ENCODE results near the gene TANK. TPM values are rescaled to one million over a fixed set of nuclear protein-coding genes. Genes with fewer than 3 reads are reported as not detected.

Gene TANK
- total and polyA plus RNA-seq, 2 of the 13 experiments (the other 11 are each of a cell fraction or from before 2014, with no cell fraction given), result 66.9 to 96.1 TPM

DNA sequence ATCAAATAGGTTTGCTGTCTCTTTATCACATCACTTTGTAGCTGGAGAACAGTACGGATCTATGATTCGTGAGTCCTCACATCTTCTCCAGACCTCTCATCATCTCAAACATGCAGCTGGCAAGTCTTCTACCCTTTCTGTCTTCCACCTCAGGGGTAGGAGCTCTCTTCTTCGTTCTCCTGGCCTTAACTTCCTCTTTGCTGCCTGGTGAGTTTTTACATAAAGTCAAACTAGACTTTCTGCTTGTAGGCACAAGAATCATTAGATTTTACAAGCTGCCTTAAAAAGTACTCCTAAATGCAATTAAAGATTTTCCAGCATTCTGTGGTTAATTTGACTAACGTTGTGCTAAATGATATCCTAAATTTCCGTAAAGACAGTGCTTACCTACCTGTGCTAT, 43.7 kb upstream of the TANK start:
- Histone ChIP-seq H3K36me3 (replicated peaks in 1 of 2; ENCODE audit: control insufficient read depth in 1 of 2, insufficient read depth in 2 of 2, low read length in 2 of 2) (no peaks in the 10 kb centered on the region), H3K4me3 (replicated peaks in 1 of 3; ENCODE audit: insufficient read depth in 1 of 3, low read depth in 2 of 3, low read length in 3 of 3) (no peak overlapping the region), H3K9me3 (ENCODE audit: low read length) (no peaks in the 10 kb centered on the region), H3K9ac (ENCODE audit: insufficient read depth, low read depth, low read length) (no peak overlapping the region), H3K4me1 (ENCODE audit: insufficient read depth, low read length) (peaks cover 43% of the 10 kb centered on the region), H4K20me1 (ENCODE audit: insufficient read depth, low read length) (no peaks in the 10 kb centered on the region), H3K27me3 (ENCODE audit: control insufficient read depth in 1 of 2, insufficient read depth in 2 of 2, low read length in 2 of 2) (no peaks in the 10 kb centered on the region), H2AFZ (ENCODE audit: low read length) (no peak overlapping the region), H3K4me2 (ENCODE audit: low read depth, low read length) (no peak overlapping the region), H3K79me2 (ENCODE audit: insufficient read depth, low read length) (no peaks in the 10 kb centered on the region), H3K27ac (ENCODE audit: extremely low read length, insufficient read depth, low read length) (no peak overlapping the region)
- no TSS peak for BruUV-seq (replicated peaks)
- FAIRE-seq (no peak), ATAC-seq (no peak), DNase-seq (ENCODE audit: low spot score) (no peak)
- in situ Hi-C loops (cut with HindIII; ENCODE audit: extremely low pct_ligation_motif_present, low pct_unique_long_range_greater_than_20kb), result no loop called here
- CTCF ChIA-PET (ENCODE audit: low intra/inter-chr PET ratio, low total read pairs), result no interaction called here
- POLR2A ChIA-PET, result interaction anchor here (1.0 kb wide), 1 partner anchor 44 kb away, joined by 3 read pairs; the partner anchor contains the start of gene TANK
- intact Hi-C loops (cut with micrococcal nuclease; ENCODE audit: unreplicated experiment), result no loop called here
- WGBS (ENCODE audit: low lambda C conversion rate), result 92% methylated on average over 5 of the region's 5 CpGs
- TF ChIP-seq WIZ (CRISPR knock-in tag; IDR thresholded peaks at IDR 0.05) (no peak), MLXIP (CRISPR knock-in tag; IDR thresholded peaks at IDR 0.05; ENCODE audit: borderline replicate concordance) (no peak)

- FAIRE-seq (no peak), DNase-seq (ENCODE audit: low spot score) (no peak), ATAC-seq (no peak)
- Histone ChIP-seq H3K9me3 (ENCODE audit: low read length) (no peaks in the 10 kb centered on the region), H3K27ac (ENCODE audit: extremely low read length, insufficient read depth, low read length) (no peak overlapping the region), H3K27me3 (ENCODE audit: control insufficient read depth in 1 of 2, insufficient read depth in 2 of 2, low read length in 2 of 2) (no peaks in the 10 kb centered on the region), H3K36me3 (replicated peaks in 1 of 2; ENCODE audit: control insufficient read depth in 1 of 2, insufficient read depth in 2 of 2, low read length in 2 of 2) (no peaks in the 10 kb centered on the region), H3K4me2 (ENCODE audit: low read depth, low read length) (no peak overlapping the region), H3K9ac (ENCODE audit: insufficient read depth, low read depth, low read length) (no peak overlapping the region), H3K4me3 (replicated peaks in 1 of 3; ENCODE audit: insufficient read depth in 1 of 3, low read depth in 2 of 3, low read length in 3 of 3) (no peak overlapping the region), H2AFZ (ENCODE audit: low read length) (no peak overlapping the region), H4K20me1 (ENCODE audit: insufficient read depth, low read length) (no peaks in the 10 kb centered on the region), H3K4me1 (ENCODE audit: insufficient read depth, low read length) (peaks cover 53% of the 10 kb centered on the region), H3K79me2 (ENCODE audit: insufficient read depth, low read length) (no peaks in the 10 kb centered on the region)
- BruUV-seq (replicated peaks), result no TSS peak
- POLR2A ChIA-PET, result no interaction called here
- in situ Hi-C loops (cut with HindIII; ENCODE audit: extremely low pct_ligation_motif_present, low pct_unique_long_range_greater_than_20kb) (no loop called here), intact Hi-C loops (cut with micrococcal nuclease; ENCODE audit: unreplicated experiment) (no loop called here)
- CTCF ChIA-PET (ENCODE audit: low intra/inter-chr PET ratio, low total read pairs), result no interaction called here
- 95% methylated on average over 2 of the region's 2 CpGs for WGBS (ENCODE audit: low lambda C conversion rate)
- TF ChIP-seq HNF4G (IDR thresholded peaks at IDR 0.05; ENCODE audit: borderline replicate concordance, low read depth, low read length) (no peak), HNF4G (CRISPR knock-in tag; IDR thresholded peaks at IDR 0.05; ENCODE audit: borderline replicate concordance, low read depth) (no peak), MAZ (IDR thresholded peaks at IDR 0.05; ENCODE audit: borderline replicate concordance, low read depth, low read length) (no peak), MAZ (CRISPR knock-in tag; IDR thresholded peaks at IDR 0.05; ENCODE audit: low read depth) (no peak), THYN1 (CRISPR knock-in tag; IDR thresholded peaks at IDR 0.05; ENCODE audit: borderline replicate concordance, low read depth) (no peak), SMC3 (IDR thresholded peaks at IDR 0.05; ENCODE audit: low read length) (no peak), STAT5B (CRISPR knock-in tag; IDR thresholded peaks at IDR 0.05) (no peak), TOPORS (CRISPR knock-in tag; IDR thresholded peaks at IDR 0.05) (no peak), ZNF572 (CRISPR knock-in tag; IDR thresholded peaks at IDR 0.05) (no peak)
- TF ChIP-seq, protein P1, sequence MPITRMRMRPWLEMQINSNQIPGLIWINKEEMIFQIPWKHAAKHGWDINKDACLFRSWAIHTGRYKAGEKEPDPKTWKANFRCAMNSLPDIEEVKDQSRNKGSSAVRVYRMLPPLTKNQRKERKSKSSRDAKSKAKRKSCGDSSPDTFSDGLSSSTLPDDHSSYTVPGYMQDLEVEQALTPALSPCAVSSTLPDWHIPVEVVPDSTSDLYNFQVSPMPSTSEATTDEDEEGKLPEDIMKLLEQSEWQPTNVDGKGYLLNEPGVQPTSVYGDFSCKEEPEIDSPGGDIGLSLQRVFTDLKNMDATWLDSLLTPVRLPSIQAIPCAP (CRISPR knock-in tag; IDR thresholded peaks at IDR 0.05; ENCODE audit: low read depth), result no peak
- TF ChIP-seq, protein P2, sequence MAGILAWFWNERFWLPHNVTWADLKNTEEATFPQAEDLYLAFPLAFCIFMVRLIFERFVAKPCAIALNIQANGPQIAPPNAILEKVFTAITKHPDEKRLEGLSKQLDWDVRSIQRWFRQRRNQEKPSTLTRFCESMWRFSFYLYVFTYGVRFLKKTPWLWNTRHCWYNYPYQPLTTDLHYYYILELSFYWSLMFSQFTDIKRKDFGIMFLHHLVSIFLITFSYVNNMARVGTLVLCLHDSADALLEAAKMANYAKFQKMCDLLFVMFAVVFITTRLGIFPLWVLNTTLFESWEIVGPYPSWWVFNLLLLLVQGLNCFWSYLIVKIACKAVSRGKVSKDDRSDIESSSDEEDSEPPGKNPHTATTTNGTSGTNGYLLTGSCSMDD (CRISPR knock-in tag; IDR thresholded peaks at IDR 0.05), result no peak
- TF ChIP-seq, protein P3, sequence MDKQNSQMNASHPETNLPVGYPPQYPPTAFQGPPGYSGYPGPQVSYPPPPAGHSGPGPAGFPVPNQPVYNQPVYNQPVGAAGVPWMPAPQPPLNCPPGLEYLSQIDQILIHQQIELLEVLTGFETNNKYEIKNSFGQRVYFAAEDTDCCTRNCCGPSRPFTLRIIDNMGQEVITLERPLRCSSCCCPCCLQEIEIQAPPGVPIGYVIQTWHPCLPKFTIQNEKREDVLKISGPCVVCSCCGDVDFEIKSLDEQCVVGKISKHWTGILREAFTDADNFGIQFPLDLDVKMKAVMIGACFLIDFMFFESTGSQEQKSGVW (CRISPR knock-in tag; IDR thresholded peaks at IDR 0.05; ENCODE audit: borderline replicate concordance), result no peak
Measured at GRCh38 chr2:161117506-161117905, 42.7 kb upstream of the TANK start.

All from HepG2 (cell line).